NCI-H187 (cell line): ENCODE data around the gene PAF1.
"Not testable (repeated sequence)": the region's sequence is repeated elsewhere in the genome, so short reads cannot be mapped to it uniquely, and the experiment has no call there.

Experiments used
- DNase-seq, 2 experiments: peaks; one replicate each; lab custom pipeline; 2025; lab: John Stamatoyannopoulos, UW

The PAF1 gene

DNA sequence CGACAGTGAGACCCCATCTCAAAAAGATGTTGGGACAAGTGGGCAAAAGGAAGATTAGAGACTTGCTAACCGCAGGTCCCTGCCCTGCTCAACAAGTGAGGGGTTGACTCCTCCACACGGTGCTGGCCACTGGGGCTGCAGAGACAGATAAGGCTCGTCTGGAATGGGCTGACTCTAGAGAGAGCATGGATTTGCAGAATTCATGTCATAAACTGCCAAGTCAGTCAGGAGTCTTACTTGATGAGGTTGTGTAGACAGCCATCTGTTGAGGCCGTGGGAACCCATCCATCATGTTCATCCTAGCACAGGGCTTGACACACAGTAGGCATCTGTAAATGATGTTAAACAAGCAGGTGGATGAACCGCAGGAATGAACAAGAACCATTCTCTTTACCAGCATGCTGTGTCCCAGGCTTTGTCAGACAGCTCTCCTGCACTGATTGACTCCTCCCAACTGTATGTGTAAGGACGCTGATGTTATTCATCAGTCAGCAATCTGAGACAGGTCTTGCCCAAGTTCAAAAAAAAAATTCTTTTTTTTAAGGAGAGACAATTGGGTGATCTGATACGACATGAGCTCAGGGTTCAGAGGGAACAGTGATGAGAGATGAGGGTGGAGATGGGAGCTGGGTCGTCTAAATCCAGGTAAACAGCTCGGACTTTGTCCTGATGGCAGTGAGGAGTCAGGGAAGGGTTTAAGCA, 8.8 kb downstream of the PAF1 start:
- DNase-seq = no peak

DNA sequence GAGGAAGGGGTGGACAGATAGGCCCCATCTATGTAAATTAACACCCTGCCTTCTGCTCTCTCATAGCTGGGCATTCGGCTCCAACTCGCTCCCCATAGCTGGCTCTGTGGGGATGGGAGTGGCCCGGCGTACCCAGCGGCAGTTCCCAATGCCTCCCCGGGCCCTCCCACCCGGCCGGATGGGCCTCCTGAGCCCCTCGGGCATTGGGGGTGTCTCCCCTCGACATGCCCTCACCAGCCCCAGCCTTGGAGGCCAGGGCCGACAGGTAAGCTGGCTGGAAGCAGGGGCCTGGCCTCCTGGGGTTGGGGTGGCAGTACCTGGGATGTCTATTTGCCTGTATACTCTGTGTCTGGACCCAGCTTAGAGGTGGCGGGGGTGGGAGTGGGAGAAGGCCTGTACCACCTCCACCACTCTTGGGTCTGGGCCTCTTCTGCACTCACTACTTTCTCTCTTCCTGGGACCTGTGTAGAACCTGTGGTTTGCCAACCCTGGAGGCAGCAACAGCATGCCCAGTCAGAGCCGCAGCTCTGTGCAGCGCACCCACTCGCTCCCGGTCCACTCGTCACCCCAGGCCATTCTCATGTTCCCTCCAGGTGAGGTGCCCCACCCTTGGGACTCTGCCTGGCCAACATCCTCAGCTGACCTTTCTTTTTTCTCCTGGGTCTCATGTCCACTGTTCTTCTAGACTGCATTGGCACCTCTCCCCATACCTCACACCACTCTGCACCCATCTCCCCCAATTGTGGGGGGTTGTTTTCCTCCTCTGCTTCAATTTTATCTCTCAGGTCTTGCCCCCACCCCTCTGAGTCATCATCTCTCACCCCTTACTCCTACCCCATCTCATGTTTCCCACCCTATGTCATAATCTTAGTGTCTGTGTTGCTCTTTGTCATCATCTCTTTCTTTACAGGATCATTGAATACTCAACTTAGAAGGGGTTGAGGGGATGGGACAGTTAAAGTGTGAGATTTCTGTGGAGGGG, 10.1 kb downstream of the PAF1 start:
- DNase-seq = no peak

DNA sequence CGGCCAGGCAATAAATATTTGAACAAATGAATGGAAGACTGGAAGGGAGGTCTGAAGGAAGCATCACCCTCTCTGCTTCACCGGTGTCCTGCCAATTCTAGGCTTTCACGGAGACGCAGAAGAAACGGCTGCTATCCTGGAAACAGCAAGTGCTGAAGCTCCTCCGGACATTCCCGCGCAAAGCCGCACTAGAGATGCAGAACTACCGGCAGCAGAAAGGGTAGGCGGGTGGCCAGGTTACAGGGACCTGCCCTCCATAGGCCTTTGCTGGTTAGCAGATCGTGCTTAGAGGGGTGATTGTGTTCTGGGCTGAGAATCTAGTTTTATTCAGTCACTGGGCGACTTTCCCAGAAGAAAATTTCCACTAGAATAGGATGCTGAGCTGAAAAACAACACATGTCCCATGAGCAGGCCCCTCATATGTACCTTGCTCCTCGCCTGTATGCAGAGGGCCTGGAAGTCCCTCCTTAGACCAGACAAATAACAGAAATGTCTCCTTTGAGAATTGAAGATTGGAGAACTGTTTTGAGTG, 11.0 kb downstream of the PAF1 start:
- DNase-seq = no peak

DNA sequence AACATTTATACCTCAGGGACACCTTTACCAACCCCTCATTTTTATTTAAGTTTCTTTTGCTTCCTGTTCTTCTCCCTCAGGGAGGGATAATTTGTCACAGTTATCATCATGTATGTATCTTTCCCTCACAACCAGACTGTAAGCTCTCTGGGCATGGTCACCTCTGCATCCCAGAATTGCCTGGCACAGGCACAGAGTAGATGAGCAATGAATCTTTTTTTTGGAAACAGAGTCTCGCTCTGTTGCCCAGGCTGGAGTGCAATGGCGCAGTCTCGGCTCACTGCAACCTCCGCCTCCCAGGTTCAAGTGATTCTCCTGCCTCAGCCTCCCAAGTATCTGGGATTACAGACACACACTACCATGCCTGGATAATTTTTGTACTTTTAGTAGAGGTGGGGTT, 11.5 kb downstream of the PAF1 start:
- not testable (repeated sequence) for DNase-seq

DNA sequence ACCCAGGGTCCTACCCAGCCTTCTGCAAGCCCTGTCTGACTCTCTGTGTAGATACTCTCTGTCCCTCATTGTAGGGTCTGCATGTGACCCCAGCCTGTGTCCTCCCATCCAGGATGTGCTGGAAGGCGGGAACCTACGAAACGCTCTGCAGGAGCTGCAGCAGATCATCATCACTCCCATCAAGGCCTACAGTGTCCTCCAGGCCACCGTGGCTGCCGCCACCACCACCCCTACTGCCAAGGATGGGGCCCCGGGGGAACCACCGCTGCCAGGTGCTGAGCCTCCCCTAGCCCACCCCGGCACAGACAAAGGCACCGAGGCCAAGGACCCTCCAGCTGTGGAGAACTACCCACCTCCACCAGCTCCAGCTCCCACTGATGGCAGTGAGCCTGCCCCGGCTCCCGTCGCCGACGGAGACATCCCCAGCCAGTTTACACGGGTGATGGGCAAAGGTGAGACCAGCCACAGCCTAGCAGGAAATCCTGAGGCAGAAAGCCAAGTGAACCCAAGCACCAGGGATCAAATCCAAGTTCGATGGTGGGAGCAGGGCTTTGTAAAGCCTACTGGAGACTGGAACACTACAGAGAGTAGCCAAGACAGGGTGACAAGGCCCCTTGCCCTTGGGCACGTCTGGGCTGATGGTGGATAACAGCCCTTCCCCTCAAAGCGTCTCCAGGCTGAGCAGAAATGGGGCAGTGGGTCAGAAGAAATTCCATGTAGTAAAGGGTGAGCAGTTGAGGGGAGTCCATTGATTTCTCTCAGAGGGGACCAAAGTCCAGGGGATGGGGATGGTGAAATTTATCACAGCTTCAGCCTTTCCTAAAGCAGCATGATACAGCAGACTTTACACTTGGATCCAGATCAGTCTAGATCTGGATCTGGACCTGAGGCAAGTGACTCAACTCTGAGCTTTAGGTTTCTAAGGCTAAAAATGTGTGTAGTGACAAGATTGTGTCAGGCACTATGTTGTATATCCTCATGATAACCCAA, 13.2 kb downstream of the PAF1 start:
- DNase-seq = no peak

DNA sequence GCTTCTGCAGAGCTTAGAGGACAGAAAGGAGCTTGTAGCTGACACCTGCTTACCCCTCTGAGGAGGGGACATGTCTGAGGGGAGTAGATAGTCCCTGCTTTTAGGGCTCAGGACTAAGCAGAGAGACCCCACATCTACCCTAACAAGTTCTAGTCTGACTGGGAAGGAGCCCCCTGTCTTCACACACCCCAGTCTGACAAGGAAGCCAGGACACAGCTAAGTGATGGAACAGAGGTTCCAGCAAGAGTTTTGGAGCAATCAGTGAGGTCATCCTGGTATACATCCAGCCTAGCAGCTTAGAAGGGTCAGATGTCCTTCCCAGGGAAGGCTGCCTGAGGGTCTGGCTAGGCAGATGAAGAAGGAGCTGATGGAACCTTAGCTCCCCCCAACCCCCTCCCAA, 15.0 kb downstream of the PAF1 start:
- DNase-seq = no peak

DNA sequence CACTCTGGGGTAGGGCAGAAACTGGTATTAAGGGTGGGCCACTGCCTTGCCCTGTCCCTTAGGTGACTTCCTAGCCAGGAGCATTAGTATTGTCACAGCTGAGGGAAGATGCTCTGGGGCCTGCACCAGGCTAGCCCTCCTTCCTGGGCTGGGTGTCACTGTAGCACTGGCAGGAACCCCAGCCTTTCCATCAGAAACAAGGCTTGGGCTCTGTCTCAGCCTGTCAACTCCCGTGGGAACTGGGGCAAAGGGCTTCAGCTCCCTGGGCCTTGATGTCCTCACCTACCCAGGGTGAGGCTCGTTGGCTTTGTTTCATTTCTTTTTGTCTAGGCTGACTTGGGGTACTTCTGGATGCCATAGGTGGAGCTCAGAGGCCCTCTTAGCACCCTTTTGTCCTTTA, 18.0 kb downstream of the PAF1 start:
- no peak for DNase-seq

DNA sequence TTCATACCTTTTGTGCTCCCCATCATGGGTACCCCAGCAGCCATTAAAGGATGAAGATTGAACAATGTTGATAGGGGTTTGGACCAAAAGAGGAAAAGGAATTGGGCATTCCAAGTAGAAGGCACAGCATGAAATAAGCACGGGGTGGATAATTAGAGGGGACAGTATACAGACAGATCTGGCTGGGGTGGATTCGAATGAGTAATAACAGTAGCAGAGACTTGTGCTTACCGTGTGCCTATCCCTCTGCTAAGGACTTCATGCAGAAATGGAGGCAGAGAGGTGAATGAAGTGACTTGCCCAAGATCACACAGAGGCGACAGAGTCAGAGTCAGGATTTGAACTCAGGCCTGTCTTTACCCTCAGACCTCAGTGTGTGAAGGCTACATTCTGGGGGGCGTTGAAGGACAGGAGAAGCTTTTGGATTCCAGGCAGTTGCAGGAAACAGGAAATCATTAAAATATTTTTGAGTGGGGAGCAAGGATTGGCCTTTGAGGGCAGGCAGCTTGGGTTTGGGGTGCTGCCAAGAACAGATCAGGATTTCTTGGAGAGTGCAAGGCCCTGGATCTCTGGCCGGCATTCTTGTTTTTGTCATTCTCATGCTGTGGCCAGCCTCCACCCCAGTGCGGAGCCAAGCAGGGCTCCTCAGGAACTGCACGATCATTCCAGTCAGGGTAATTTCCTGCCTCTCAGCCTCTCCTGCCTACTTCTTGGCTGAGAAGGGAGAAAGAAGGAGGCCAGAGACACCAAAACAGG, 18.7 kb downstream of the PAF1 start:
- DNase-seq = no peak

DNA sequence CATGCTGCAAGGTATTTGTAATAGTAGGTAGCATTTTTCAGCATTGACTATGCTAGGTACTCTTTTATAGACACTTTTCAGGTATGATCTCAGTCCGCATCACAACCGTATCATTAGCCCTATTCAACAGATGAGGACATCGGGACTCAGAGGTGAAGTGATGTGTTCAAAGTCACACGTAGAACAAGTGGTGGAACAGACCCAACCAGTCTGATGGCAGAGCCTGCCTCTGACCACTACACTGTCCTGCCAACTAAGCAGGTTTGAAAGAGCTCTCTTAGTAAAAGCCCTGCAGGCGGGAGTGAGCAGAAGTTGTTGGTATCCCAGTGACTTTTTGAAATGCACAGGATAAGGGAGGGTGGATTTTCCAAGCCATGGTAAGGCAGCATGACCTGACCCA, 20.2 kb downstream of the PAF1 start:
- no peak for DNase-seq

DNA sequence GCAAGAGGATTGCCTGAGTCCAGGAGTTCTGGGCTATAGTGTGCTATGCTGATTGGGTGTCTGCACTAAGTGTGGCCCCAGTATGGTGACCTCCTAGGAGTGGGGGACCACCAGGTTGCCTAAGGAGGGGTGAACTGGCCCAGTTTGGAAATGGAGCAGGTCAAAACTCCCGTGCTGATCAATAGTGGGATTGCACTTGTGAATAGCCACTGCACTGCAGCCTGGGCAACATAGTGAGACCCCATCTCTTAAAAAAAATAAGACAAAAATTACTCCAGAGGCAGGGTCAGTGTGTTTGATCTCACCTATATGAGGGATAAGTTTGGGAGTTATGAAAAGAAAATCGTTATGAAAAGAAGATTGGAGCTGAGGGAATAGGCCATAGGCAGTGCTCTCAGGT, 21.7 kb downstream of the PAF1 start:
- DNase-seq = no peak

DNA sequence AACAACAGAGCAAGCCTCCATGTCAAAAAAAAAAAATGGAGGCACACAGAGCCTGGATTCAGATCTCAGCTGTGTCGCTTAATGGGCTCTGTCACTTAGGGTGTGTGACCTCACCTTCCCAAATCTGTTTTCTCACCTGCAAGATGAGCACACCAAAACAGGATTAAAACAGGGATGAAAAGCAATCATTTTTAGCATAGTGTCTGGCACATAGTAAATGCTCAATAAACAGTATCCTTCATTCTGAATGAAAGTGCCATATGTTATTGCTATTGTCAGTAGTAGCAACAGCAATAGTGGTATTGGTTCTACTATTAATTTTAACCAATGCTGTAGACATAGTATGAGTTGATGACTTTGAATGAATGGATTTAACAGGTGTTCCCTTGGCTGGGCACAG, 25.4 kb downstream of the PAF1 start:
- DNase-seq = no peak

DNA sequence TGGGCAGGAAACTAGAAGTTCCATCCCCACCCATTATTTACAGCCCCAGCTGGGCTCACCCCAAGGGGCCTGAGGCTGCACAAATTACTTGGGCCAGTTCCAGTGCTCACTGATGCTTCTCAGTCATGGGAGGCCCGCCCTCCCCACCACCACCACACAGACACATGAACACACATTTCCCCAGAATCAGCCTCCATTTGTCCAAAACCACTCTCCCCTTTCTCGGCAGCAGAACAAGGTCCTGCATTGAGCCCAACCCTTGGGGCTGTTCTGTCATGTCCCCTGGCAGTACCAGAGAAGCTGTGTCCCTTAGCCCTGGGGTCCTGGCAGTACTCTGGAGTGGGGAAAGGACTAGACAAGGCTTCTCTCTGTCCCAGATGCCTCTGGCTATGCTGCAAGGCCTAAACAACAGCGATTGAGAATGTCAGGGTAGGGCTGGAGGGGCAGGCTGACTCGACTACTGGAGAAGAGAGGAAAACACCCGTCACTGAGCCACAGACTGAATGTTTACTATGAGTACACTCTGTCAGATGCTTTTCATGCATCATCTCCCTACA, 26.9 kb downstream of the PAF1 start:
- DNase-seq = no peak

DNA sequence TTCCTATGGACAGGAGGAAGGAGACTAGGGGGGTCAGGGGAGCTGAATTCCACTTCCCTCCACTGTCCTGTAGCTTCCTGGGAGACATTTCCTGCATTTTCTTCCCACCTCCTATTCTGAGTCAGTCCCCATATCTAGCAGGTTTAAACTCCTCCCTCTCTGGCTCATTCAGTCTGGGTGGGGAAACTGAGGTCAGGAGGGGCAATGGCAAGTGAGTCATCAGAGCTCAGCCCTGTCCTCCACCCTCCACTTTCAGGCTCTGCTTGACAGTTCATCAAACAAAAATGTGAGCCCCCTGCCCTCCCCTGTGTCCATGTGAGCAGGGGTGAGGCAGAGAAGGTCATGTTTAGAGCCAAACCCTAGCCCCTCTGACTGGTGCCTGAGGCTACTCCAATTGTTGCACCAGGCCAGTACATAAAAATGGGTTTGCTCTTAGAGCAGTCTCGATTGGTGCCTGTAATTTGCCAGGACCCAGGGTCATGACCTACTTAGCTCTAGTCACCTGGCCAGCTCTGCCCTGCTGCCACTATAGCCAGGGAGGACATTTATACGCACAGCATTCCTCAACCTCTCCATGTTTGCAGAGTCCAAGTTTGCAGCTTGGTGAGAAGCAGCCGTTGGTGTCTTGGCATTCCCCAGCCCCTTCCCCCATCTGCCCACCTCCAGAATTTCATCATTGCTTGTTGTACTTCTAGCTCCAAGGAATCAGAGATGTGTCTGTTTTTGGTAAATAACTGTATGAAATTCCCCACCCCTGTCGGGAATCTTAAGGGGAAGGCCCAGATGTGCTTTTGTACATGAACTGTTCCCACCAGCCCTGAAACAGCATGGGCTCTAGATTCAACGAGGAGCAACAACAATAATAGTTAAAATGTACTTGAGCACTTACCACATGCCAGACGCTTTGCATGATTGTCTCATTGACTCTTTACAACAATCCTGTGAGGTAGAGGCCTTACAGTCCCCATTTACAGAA, 27.9 kb downstream of the PAF1 start:
- no peak for DNase-seq

DNA sequence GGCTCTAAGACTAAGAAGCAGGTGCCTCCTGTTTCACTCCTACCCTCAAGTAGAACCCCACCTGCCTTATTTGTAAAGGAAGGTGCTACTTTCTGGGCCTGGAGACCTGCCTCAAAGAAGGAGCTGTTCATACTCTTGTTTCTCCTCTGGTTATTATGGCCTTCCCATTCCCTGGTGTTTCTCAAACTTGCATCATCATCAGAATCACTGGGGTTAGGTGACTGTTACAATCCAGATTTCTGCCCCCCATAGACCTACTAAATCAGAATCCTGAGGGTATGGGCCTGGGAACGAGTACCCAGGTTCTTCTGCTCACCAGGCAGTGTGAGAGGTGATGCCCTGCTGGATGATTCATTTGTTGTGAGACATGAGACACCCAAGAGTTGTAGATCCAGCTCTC, 30.3 kb downstream of the PAF1 start:
- DNase-seq = no peak

DNA sequence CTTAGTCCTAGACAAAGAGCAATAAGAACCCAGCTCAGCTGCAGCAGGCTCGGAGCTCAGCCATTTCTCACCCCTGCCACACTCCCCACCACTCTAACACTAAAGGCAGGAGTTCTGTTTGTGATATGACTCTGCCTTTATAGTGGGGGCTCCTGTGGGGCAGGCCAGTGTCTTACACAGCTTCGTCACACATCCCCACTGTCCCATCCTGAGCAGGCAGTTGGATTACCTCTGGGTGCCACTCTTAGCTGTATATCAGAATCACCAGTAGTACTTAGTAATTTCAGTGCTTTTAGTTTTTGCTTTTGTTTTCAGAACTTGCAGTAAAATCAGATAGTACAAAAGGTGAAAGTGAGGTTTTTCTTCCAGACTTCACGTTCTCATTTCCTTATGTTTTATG, 31.9 kb downstream of the PAF1 start:
- no peak for DNase-seq

DNA sequence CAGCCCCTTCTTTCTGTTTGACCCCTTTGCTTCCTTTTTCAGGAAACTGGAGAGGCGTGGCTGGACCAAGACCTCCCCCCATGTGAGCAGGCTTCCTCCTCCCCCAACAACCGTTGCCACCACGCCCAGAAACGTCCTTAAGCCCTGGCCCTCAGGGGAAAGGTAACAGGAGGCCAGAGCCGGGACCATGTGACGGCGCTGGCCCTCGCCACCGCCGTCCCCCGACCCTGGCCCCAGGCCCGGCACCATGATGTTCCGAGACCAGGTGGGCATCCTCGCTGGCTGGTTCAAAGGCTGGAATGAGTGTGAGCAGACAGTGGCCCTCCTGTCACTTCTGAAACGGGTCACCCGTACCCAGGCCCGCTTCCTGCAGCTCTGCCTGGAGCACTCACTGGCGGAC, 34.3 kb downstream of the PAF1 start:
- no peak for DNase-seq

DNA sequence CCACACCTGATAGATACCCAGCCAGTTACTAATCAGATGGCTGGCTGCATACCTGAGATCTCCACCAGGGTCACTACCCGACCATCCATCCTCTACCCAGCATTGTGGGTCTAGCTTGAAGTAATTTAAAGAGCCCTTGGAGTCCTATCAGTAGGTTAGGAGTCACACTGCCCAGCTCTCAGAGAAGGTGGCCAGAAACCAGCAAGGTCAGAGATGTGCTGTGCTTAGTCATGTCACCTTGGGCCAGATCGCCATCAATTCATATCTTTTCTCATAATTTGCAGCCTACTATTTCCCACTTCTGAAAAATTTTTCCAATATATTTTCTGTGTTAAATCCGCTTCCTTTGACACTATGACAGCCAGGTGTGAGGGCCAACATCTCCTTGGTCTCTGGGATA, 34.8 kb downstream of the PAF1 start:
- DNase-seq = no peak

DNA sequence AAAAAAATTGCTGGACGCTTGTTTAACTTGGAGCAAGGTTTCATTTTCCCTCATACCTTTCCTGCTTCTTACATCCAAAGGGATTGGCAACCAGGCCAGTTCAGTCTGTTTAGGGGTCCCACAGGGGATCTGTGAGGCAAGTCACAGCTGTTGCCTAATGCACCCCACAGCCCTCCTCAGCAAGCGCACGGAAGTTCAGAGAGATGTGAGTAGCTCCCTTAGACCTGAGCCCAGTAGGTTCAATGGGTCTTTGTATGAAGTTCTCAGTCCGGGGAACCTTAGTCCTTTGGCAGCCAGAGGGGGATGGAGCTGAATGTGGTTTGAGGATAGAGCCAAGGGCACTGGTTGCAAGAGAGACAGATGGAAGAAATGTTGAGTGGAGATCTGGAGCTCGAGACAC, 35.7 kb downstream of the PAF1 start:
- no peak for DNase-seq

DNA sequence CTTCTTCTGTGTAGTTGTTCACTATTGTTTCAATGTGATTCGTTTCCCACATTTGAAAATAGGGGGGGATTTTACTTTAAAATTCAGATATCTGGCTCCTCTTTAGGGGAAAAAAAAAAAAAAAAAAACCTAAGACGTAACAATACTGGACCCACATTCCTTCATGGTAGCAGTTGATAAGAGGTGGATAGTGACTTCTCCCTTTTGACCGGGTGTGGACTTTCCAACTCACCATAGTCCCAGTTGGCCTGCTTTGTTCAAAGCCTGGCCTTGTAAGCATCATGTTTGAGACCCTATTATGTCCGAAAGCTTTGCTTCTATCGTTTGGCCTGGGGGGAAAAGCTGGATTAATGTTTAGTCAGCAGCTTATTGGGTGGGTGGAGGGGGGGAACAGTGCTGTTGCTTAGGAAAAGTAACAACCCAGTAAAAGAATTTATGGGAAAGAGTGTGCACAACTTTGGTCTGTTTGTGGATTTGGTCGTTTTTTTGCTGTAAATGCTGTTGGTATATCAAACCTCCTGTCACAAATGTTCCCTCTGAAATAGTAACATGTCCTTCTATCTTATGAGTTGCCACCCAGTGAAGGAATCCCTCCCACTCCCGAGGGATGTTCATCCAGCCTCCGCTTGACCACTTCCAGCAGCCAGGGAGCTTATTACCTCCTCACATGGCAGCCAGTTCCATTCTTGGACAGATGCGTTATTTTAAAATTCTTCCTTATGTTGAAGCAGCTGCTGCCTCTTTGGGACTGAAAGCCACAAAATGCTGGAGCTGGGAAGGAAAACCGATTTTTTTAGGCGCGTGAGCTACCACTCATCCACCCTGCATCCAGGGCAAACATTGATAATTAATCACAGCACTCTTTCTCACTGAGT, 38.3 kb downstream of the PAF1 start:
- DNase-seq = no peak
